HepG2 (cell line): ENCODE data around the gene LUZP2. TPM values are rescaled to one million over a fixed set of nuclear protein-coding genes. Genes with fewer than 3 reads are reported as not detected.

Experiments
- ATAC-seq: fragments of 200-7000 bp; cut with Tn5 transposase; 3 replicates; pipeline ENCODE4 v1.9.1; 2020; ENCODE audit warnings: mild to moderate bottlenecking, moderate library complexity
- BruUV-seq: library from RNA; stranded (reverse); fragments of 400-500 nt; replicated peaks from 2 replicates; lab custom pipeline; 2021; lab: Mats Ljungman, UMichigan
- CTCF ChIA-PET: fragments of 300-600 bp; formaldehyde crosslinking; extraction: SDS; loops from one replicate; lab custom pipeline; 2021; ENCODE audit warnings: low total read pairs, inconsistent platforms, low intra/inter-chr PET ratio; lab: Yijun Ruan, JAX
- POLR2A ChIA-PET: fragments of 350-600 bp; sonication (Branson Sonifier 250); formaldehyde crosslinking; loops from one replicate; lab custom pipeline; 2020; ENCODE audit warnings: antibody characterized with exemption, inconsistent platforms; lab: Yijun Ruan, JAX
- DNase-seq: peaks from one replicate; pipeline ENCODE4 v3.0.0-alpha.2; 2015; ENCODE audit warnings: low spot score
- FAIRE-seq: peaks from 3 replicates; lab custom pipeline; 2011; peaks lifted over from hg19 to GRCh38; lab: Jason Lieb, UNC
- H2AFZ ChIP-seq: one replicate; pipeline ENCODE4 v1.6.1; 2011; ENCODE audit warnings: low read length, inconsistent platforms
- H3K27ac ChIP-seq: fragments of 300-600 bp; 3 replicates; pipeline ENCODE4 v1.8.0; 2011; ENCODE audit warnings: mixed run types, mild to moderate bottlenecking, mixed read lengths, low read length, inconsistent platforms; ENCODE audit not compliant: insufficient read depth; ENCODE audit errors: extremely low read length
- H3K27me3 ChIP-seq, 2 experiments: fragments of 200-600 bp in 1 of 2; 2 replicates in 1 of 2; 3 replicates in 1 of 2; pipeline versions ENCODE4 v1.6.0 to v1.8.0; 2011; ENCODE audit warnings: low read length in 2 of 2, mild to moderate bottlenecking in 2 of 2, moderate library complexity in 2 of 2, inconsistent platforms in 1 of 2; ENCODE audit not compliant: insufficient read depth in 2 of 2, control insufficient read depth in 1 of 2
- H3K36me3 ChIP-seq, 2 experiments: fragments of 200-600 bp in 1 of 2; replicated peaks in 1 of 2; 2 replicates in 1 of 2; 3 replicates in 1 of 2; pipeline versions ENCODE4 v1.5.1 to v1.8.0; 2011; ENCODE audit warnings: low read length in 2 of 2, inconsistent platforms in 1 of 2; ENCODE audit not compliant: insufficient read depth in 2 of 2, control insufficient read depth in 1 of 2
- H3K4me1 ChIP-seq: 2 replicates; pipeline ENCODE4 v1.5.1; 2012; ENCODE audit warnings: low read length, inconsistent platforms; ENCODE audit not compliant: insufficient read depth
- H3K4me2 ChIP-seq: 2 replicates; pipeline ENCODE4 v1.6.0; 2011; ENCODE audit warnings: low read depth, low read length, inconsistent platforms
- H3K4me3 ChIP-seq, 3 experiments: fragments of 200-600 bp in 1 of 3; sonication (generic), shearing (Covaris generic) in 1 of 3; replicated peaks in 1 of 3; 2 replicates each; pipeline ENCODE4 v1.5.1; 2011 to 2016; ENCODE audit warnings: low read length in 3 of 3, inconsistent platforms in 2 of 3, low read depth in 2 of 3, mild to moderate bottlenecking in 2 of 3, control low read depth in 1 of 3, mixed read lengths in 1 of 3; ENCODE audit not compliant: insufficient read depth in 1 of 3
- H3K79me2 ChIP-seq: one replicate; pipeline ENCODE4 v1.6.1; 2011; ENCODE audit warnings: low read length, inconsistent platforms; ENCODE audit not compliant: insufficient read depth
- H3K9ac ChIP-seq: 2 replicates; pipeline ENCODE4 v1.6.0; 2011; ENCODE audit warnings: mild to moderate bottlenecking, low read depth, low read length, inconsistent platforms; ENCODE audit not compliant: insufficient read depth
- H3K9me3 ChIP-seq: 2 replicates; pipeline ENCODE4 v1.5.1; 2012; ENCODE audit warnings: mild to moderate bottlenecking, low read length
- H4K20me1 ChIP-seq: 2 replicates; pipeline ENCODE4 v1.6.0; 2011; ENCODE audit warnings: inconsistent platforms, mild to moderate bottlenecking, low read length, moderate library complexity; ENCODE audit not compliant: insufficient read depth
- DMAP1 ChIP-seq: IDR thresholded peaks from 2 replicates; pipeline ENCODE4 v1.6.1; 2016
- DMTF1 ChIP-seq: sonication (generic); formaldehyde crosslinking; IDR thresholded peaks from 2 replicates; pipeline ENCODE4 v1.4.0; 2020; ENCODE audit warnings: mild to moderate bottlenecking, missing genetic modification reagents
- LCORL ChIP-seq, 2 experiments: fragments of 450-650 bp in 1 of 2; sonication (generic) in 1 of 2; formaldehyde crosslinking in 1 of 2; IDR thresholded peaks; 2 replicates each; pipeline versions ENCODE4 v1.5.0 to v1.6.1; 2017 to 2020; ENCODE audit warnings: antibody characterized with exemption in 1 of 2, missing genetic modification reagents in 1 of 2
- MAFK ChIP-seq, 2 experiments: IDR thresholded peaks in 1 of 2; conservative IDR thresholded peaks in 1 of 2; 2 replicates each; pipeline ENCODE4 v1.6.1; 2011; ENCODE audit warnings: improper control_type of control experiment in 2 of 2, low read length in 2 of 2
- MLX ChIP-seq: IDR thresholded peaks from 2 replicates; pipeline ENCODE4 v1.6.1; 2016
- RELA ChIP-seq: sonication (generic); formaldehyde crosslinking; IDR thresholded peaks from 2 replicates; pipeline ENCODE4 v1.4.0; 2020; ENCODE audit warnings: missing genetic modification reagents
- SKI ChIP-seq: fragments of 450-650 bp; IDR thresholded peaks from one replicate; pipeline ENCODE4 v1.6.1; 2018; ENCODE audit warnings: mild to moderate bottlenecking; ENCODE audit not compliant: partially characterized antibody
- SMAD9 ChIP-seq: sonication (generic); formaldehyde crosslinking; IDR thresholded peaks from 2 replicates; pipeline ENCODE4 v1.5.1; 2020; ENCODE audit warnings: mild to moderate bottlenecking, missing genetic modification reagents
- STAG1 ChIP-seq: sonication (generic); formaldehyde crosslinking; IDR thresholded peaks from 2 replicates; pipeline ENCODE4 v1.4.0; 2020; ENCODE audit warnings: missing genetic modification reagents
- ZBTB25 ChIP-seq: IDR thresholded peaks from 2 replicates; pipeline ENCODE4 v1.6.1; 2018; ENCODE audit warnings: missing genetic modification reagents
- ZBTB34 ChIP-seq: sonication (generic); formaldehyde crosslinking; IDR thresholded peaks from 2 replicates; pipeline ENCODE4 v1.8.0; 2022; ENCODE audit warnings: mild to moderate bottlenecking, missing genetic modification reagents
- ZBTB7A ChIP-seq: sonication (generic); formaldehyde crosslinking; IDR thresholded peaks from 2 replicates; pipeline ENCODE4 v1.8.0; 2022; ENCODE audit warnings: mild to moderate bottlenecking, missing genetic modification reagents
- ZNF12 ChIP-seq: sonication (generic); formaldehyde crosslinking; IDR thresholded peaks from 2 replicates; pipeline ENCODE4 v1.5.0; 2020; ENCODE audit warnings: missing genetic modification reagents
- ZNF160 ChIP-seq: sonication (generic); formaldehyde crosslinking; IDR thresholded peaks from 2 replicates; pipeline ENCODE4 v1.8.0; 2022; ENCODE audit warnings: mild to moderate bottlenecking, inconsistent platforms, missing genetic modification reagents
- ZNF282 ChIP-seq: fragments of 450-650 bp; IDR thresholded peaks from 2 replicates; pipeline ENCODE4 v1.6.1; 2018; ENCODE audit not compliant: partially characterized antibody
- ZNF329 ChIP-seq: sonication (generic); formaldehyde crosslinking; IDR thresholded peaks from 2 replicates; pipeline ENCODE4 v1.9.0; 2021; ENCODE audit warnings: low read depth, mild to moderate bottlenecking, missing genetic modification reagents
- ZNF607 ChIP-seq: sonication (generic); formaldehyde crosslinking; IDR thresholded peaks from 2 replicates; pipeline ENCODE4 v1.5.1; 2020; ENCODE audit warnings: missing genetic modification reagents, mild to moderate bottlenecking, borderline replicate concordance
- ZNF709 ChIP-seq: sonication (generic); formaldehyde crosslinking; IDR thresholded peaks from 2 replicates; pipeline ENCODE4 v1.5.0; 2020; ENCODE audit warnings: mild to moderate bottlenecking, missing genetic modification reagents
- in situ Hi-C: cut with HindIII; loops from 2 replicates; pipeline ENCODE4 v1.10.0; 2017; ENCODE audit warnings: low pct_unique_long_range_greater_than_20kb; ENCODE audit not compliant: extremely low pct_ligation_motif_present
- intact Hi-C: fragments of 100-400 bp; cut with micrococcal nuclease; formaldehyde crosslinking; loops from one replicate; pipeline ENCODE4 v1.10.0; 2022; ENCODE audit not compliant: unreplicated experiment
- polyA plus RNA-seq, 8 experiments: library from polyadenylated mRNA; depleted of rRNA in 3 of 8; stranded (reverse) in 7 of 8; unstranded in 1 of 8; fragments of >200 nt; fragmentation: Illumina TruSeq in 4 of 8; extraction: Trizol in 4 of 8; gene quantifications; 2 replicates each; pipeline versions ENCODE4 v1.2.1 to v1.2.3, GENCODE V29; 2011 to 2016; ENCODE audit warnings: low read depth in 4 of 8, missing spikeins in 1 of 8, mixed read lengths in 1 of 8; ENCODE audit not compliant: insufficient read depth in 1 of 8
- total RNA-seq, 5 experiments: library from RNA; depleted of rRNA; stranded (reverse); fragments of >200 nt; fragmentation: Illumina TruSeq; extraction: Trizol; gene quantifications; 2 replicates each; pipeline ENCODE4 v1.2.3, GENCODE V29; 2016; ENCODE audit warnings: low read depth in 1 of 5

Gene LUZP2
- total and polyA plus RNA-seq, 2 of the 13 experiments (the other 11 are each of a cell fraction or from before 2014, with no cell fraction given) = not detected

DNA sequence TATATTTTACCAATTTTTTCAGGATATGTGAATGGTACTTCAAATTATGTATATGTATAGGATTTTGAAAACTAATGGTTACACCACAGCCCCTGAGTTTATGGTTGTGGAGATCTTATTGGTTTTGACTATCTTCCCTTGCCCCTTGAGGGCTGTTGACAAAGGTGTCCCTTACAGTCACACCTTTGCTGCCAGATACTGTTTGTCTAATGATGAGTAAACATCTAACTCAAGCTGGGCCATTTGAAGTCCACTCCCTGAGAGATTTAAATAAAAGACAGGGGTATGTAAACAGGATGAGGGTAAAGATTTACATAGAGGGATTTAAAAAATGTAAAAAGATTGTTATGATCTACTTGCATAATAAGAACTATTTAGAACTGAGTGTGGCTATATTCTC, 38.9 kb upstream of the LUZP2 start:
- H3K4me3 ChIP-seq = no peak overlapping the region
- H3K4me1 ChIP-seq = no peaks in the 10 kb centered on the region
- in situ Hi-C loops (no loop called here), intact Hi-C loops (no loop called here)
- TF ChIP-seq STAG1 (no peak), ZNF329 (CRISPR knock-in tag) (no peak), DMTF1 (CRISPR knock-in tag) (no peak), SMAD9 (CRISPR knock-in tag) (no peak), SKI (no peak), ZNF607 (CRISPR knock-in tag) (no peak), MLX (CRISPR knock-in tag) (no peak), ZBTB7A (CRISPR knock-in tag) (no peak), LCORL (IDR thresholded peaks at IDR 0.05) (no peak), LCORL (CRISPR knock-in tag; IDR thresholded peaks at IDR 0.05) (no peak), ZNF160 (no peak), ZBTB25 (CRISPR knock-in tag) (no peak), ZNF282 (no peak), DMAP1 (no peak), RELA (no peak), ZNF12 (CRISPR knock-in tag) (no peak), MAFK (conservative IDR thresholded peaks at IDR 0.05 in 1 of 2, IDR thresholded peaks at IDR 0.05 in 1 of 2; ENCODE audit: low read length in 2 of 2) (no peak), ZBTB34 (CRISPR knock-in tag) (no peak), ZNF709 (CRISPR knock-in tag) (no peak)
- no peak overlapping the region for H3K4me2 ChIP-seq
- DNase-seq = no peak
- H3K9ac ChIP-seq = no peak overlapping the region
- H3K27ac ChIP-seq = no peak overlapping the region
- no peak overlapping the region for H2AFZ ChIP-seq
- no peaks in the 10 kb centered on the region for H3K9me3 ChIP-seq
- no peak for FAIRE-seq
- BruUV-seq = no TSS peak
- no peaks in the 10 kb centered on the region; a peak in 1 of 5 replicates for H3K27me3 ChIP-seq
- H3K79me2 ChIP-seq = no peaks in the 10 kb centered on the region
- no peaks in the 10 kb centered on the region for H3K36me3 ChIP-seq
- ChIA-PET POLR2A (no interaction called here), CTCF (no interaction called here)
- H4K20me1 ChIP-seq = no peaks in the 10 kb centered on the region
- no peak for ATAC-seq
